Measurements from ENCODE around the gene FETUB. TPM values are rescaled to one million over a fixed set of nuclear protein-coding genes. Genes with fewer than 3 reads are reported as not detected.

FETUB gene
- total RNA-seq, 1 experiment from 2014 or later = not detected

DNA sequence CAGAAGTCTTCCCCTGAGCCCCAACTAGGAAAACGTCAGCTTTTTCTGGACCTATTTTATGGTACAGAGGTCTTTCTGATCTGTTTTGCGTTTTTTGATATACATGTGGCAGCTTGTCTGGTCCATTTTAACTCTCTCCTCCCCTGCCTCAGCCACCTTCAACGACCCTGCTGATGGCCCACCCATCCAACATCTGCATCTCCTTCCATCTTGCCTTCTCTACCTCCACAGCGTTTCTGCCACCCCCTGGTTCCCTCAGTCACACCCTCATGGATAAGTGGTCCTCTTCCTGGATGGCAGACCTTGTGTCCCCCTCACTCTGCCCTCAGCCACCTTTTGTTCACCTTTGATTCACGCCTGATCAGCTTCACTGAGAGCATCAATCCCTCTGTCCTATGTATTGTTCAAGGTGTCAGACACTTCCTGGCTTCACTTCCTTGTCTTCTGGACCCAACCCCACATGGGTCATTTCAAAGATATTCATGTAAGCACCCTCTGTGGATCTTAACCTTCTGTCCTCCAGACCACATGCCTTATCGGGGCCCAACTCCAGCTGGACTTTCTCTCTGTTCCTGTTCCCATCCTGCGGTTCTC is 13.8 kb upstream of the FETUB start:
- POLR2A ChIA-PET = interaction anchor here (1.2 kb wide), 1 partner anchor 117 kb away, joined by 4 read pairs; no protein-coding TSS in a partner anchor

DNA sequence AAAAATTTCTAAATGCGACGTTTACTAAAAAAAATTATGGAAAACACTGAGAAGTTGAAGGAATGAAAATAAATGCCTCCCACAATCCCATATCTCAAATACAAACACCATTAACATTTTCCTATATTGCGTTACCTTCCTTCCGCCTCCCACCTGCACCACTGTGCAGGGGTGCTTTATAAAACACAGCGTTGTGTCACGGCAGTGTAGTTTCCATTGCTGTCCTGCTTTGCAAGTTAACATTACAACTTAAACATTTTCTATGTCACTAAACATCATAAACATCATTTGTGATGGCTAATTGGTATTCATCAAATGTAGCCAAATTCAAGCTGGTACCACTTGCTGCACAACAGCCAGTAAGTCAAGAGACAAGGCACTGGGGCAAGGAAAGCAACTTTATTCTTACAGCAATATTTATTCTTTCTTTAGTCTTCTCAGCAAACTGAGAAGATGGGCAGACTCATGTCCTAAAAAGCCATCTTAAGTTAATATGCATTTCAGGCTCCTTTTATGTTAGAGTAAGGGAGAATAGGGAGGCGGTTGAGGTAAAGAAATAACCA is 12.3 kb upstream of the FETUB start:
- Histone ChIP-seq H3K4me3 (ENCODE audit: low read depth, low read length) (no peak overlapping the region), H3K27me3 (replicated peaks; ENCODE audit: control insufficient read depth, insufficient read depth, low read length) (no peaks in the 10 kb centered on the region; the same call in 1 of the 2 replicates)

More for the DNA sequence above, 13.8 kb upstream of the FETUB start:
- Mint-ChIP-seq H3K4me1 (ENCODE audit: low read depth, unreplicated experiment) (peaks cover 18% of the 10 kb centered on the region), H3K27ac (ENCODE audit: unreplicated experiment) (no peak overlapping the region), H3K4me3 (ENCODE audit: unreplicated experiment) (no peak overlapping the region), H3K27me3 (ENCODE audit: insufficient read depth, unreplicated experiment) (no peaks in the 10 kb centered on the region), H3K36me3 (ENCODE audit: insufficient read depth, unreplicated experiment) (no peaks in the 10 kb centered on the region), H3K9me3 (ENCODE audit: unreplicated experiment) (no peaks in the 10 kb centered on the region)
- TF ChIP-seq, protein P1, sequence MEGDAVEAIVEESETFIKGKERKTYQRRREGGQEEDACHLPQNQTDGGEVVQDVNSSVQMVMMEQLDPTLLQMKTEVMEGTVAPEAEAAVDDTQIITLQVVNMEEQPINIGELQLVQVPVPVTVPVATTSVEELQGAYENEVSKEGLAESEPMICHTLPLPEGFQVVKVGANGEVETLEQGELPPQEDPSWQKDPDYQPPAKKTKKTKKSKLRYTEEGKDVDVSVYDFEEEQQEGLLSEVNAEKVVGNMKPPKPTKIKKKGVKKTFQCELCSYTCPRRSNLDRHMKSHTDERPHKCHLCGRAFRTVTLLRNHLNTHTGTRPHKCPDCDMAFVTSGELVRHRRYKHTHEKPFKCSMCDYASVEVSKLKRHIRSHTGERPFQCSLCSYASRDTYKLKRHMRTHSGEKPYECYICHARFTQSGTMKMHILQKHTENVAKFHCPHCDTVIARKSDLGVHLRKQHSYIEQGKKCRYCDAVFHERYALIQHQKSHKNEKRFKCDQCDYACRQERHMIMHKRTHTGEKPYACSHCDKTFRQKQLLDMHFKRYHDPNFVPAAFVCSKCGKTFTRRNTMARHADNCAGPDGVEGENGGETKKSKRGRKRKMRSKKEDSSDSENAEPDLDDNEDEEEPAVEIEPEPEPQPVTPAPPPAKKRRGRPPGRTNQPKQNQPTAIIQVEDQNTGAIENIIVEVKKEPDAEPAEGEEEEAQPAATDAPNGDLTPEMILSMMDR (IDR thresholded peaks at IDR 0.05; ENCODE audit: insufficient read depth in 1 of 2, low read depth in 1 of 2, low read length in 1 of 2, severe bottlenecking in 1 of 2, unreplicated experiment in 1 of 2) = no peak
- intact Hi-C loops (cut with micrococcal nuclease; ENCODE audit: unreplicated experiment) = no loop called here
- Histone ChIP-seq H3K4me1 (no peaks in the 10 kb centered on the region), H3K9me3 (no peaks in the 10 kb centered on the region), H3K27me3 (replicated peaks; ENCODE audit: control insufficient read depth, insufficient read depth, low read length) (no peaks in the 10 kb centered on the region; the same call in 1 of the 2 replicates), H3K4me3 (ENCODE audit: low read depth, low read length) (no peak overlapping the region), H3K36me3 (ENCODE audit: control insufficient read depth, insufficient read depth, low read length) (no peaks in the 10 kb centered on the region)
- BruUV-seq (replicated peaks) = no TSS peak
- CTCF ChIA-PET = interaction anchor here (0.5 kb wide), 1 partner anchor 99 kb away, joined by 3 read pairs; no protein-coding TSS in a partner anchor
- no peak for DNase-seq

DNA sequence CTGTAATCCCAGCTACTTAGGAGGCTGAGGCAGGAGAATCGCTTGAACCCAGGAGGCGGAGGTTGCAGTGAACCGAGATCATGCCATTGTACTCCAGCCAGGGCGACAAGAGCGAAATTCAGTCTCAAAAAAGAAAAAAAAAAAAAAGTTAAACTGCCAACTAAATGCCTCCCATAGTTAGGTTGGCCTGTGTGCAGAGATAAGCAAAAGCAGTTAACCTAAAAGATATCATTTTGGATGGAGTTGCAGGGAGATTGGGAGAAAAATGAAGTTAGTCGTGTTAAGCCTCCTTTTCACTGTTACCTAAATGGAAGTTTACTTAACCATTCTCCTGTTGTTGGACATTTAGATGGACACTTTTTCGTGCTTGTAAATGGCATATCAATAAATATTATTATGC is 11.4 kb upstream of the FETUB start:
- no peaks in the 10 kb centered on the region for H3K27me3 Mint-ChIP-seq (ENCODE audit: insufficient read depth, unreplicated experiment)
- no peak overlapping the region for H3K4me3 Mint-ChIP-seq (ENCODE audit: unreplicated experiment)
- no peaks in the 10 kb centered on the region for H3K9me3 ChIP-seq
- BruUV-seq (replicated peaks) = no TSS peak
- DNase-seq = no peak
- intact Hi-C loops (cut with micrococcal nuclease; ENCODE audit: unreplicated experiment) = no loop called here
- H3K27me3 ChIP-seq (replicated peaks; ENCODE audit: control insufficient read depth, insufficient read depth, low read length) = no peaks in the 10 kb centered on the region; the same call in 1 of the 2 replicates
- H3K4me1 Mint-ChIP-seq (ENCODE audit: low read depth, unreplicated experiment) = peaks cover 18% of the 10 kb centered on the region
- no peaks in the 10 kb centered on the region for H3K4me1 ChIP-seq
- ChIA-PET CTCF (no interaction called here), POLR2A (no interaction called here)
- no peak overlapping the region for H3K27ac Mint-ChIP-seq (ENCODE audit: unreplicated experiment)
- TF ChIP-seq, protein P1 (IDR thresholded peaks at IDR 0.05; ENCODE audit: insufficient read depth in 1 of 2, low read depth in 1 of 2, low read length in 1 of 2, severe bottlenecking in 1 of 2, unreplicated experiment in 1 of 2) = no peak
- no peaks in the 10 kb centered on the region for H3K36me3 Mint-ChIP-seq (ENCODE audit: insufficient read depth, unreplicated experiment)
- no peak overlapping the region for H3K4me3 ChIP-seq (ENCODE audit: low read depth, low read length)
- no peaks in the 10 kb centered on the region for H3K9me3 Mint-ChIP-seq (ENCODE audit: unreplicated experiment)
- H3K36me3 ChIP-seq (ENCODE audit: control insufficient read depth, insufficient read depth, low read length) = no peaks in the 10 kb centered on the region

More for the DNA sequence above, 12.3 kb upstream of the FETUB start:
- H3K4me3 Mint-ChIP-seq (ENCODE audit: unreplicated experiment) = no peak overlapping the region
- H3K9me3 Mint-ChIP-seq (ENCODE audit: unreplicated experiment) = no peaks in the 10 kb centered on the region
- H3K4me1 ChIP-seq = no peaks in the 10 kb centered on the region
- no TSS peak for BruUV-seq (replicated peaks)
- H3K36me3 Mint-ChIP-seq (ENCODE audit: insufficient read depth, unreplicated experiment) = no peaks in the 10 kb centered on the region
- ChIA-PET POLR2A (no interaction called here), CTCF (no interaction called here)
- no peak for DNase-seq
- intact Hi-C loops (cut with micrococcal nuclease; ENCODE audit: unreplicated experiment) = no loop called here
- H3K36me3 ChIP-seq (ENCODE audit: control insufficient read depth, insufficient read depth, low read length) = no peaks in the 10 kb centered on the region
- no peaks in the 10 kb centered on the region for H3K9me3 ChIP-seq
- H3K4me1 Mint-ChIP-seq (ENCODE audit: low read depth, unreplicated experiment) = peaks cover 18% of the 10 kb centered on the region
- no peak overlapping the region for H3K27ac Mint-ChIP-seq (ENCODE audit: unreplicated experiment)
- TF ChIP-seq, protein P1 (IDR thresholded peaks at IDR 0.05; ENCODE audit: insufficient read depth in 1 of 2, low read depth in 1 of 2, low read length in 1 of 2, severe bottlenecking in 1 of 2, unreplicated experiment in 1 of 2) = no peak
- no peaks in the 10 kb centered on the region for H3K27me3 Mint-ChIP-seq (ENCODE audit: insufficient read depth, unreplicated experiment)
